Activated T-cell treated with anti-CD3 and anti-CD28 coated beads, Interleukin-2, amount 50 U/mL, for 72 hours (primary cell): ENCODE data around the gene YJEFN3. TPM values are rescaled to one million over a fixed set of nuclear protein-coding genes. Genes with fewer than 3 reads are reported as not detected.

ENCODE experiments used
- ATAC-seq, 2 donors: fragments of 150-1000 bp; cut with Tn5 transposase; replicated peaks in 1 of 2; 2 replicates each; pipeline ENCODE4 v1.10.0; 2021; ENCODE audit warnings: moderate library complexity in 2 of 2, mild to moderate bottlenecking in 1 of 2
- DNase-seq, 2 donors: peaks; one replicate each; pipeline ENCODE4 v3.0.0; 2021 to 2022; ENCODE audit warnings: mixed read lengths in 1 of 2
- H3K27ac Mint-ChIP-seq: one replicate; pipeline ENCODE4 v1.8.0; 2022; ENCODE audit warnings: mild to moderate bottlenecking, moderate library complexity, mixed read lengths
- H3K27me3 Mint-ChIP-seq: one replicate; pipeline ENCODE4 v1.8.0; 2022; ENCODE audit warnings: low read depth, mixed read lengths
- H3K36me3 Mint-ChIP-seq, 2 donors: one replicate each; pipeline ENCODE4 v1.8.0; 2022; ENCODE audit warnings: mixed read lengths in 2 of 2, mild to moderate bottlenecking in 1 of 2; ENCODE audit not compliant: insufficient read depth in 2 of 2
- H3K4me1 Mint-ChIP-seq: one replicate; pipeline ENCODE4 v1.8.0; 2022; ENCODE audit warnings: low read depth, mixed read lengths
- H3K4me3 Mint-ChIP-seq, 2 donors: one replicate each; pipeline ENCODE4 v1.8.0; 2022; ENCODE audit warnings: mild to moderate bottlenecking in 2 of 2, mixed read lengths in 2 of 2, moderate library complexity in 2 of 2
- H3K9me3 Mint-ChIP-seq, 2 donors: one replicate each; pipeline ENCODE4 v1.8.0; 2022; ENCODE audit warnings: mixed read lengths in 2 of 2
- total RNA-seq, 2 donors: library from RNA; stranded (reverse); gene quantifications; one replicate each; pipeline ENCODE4 v1.2.3, GENCODE V29; 2022

YJEFN3 gene, protein sequence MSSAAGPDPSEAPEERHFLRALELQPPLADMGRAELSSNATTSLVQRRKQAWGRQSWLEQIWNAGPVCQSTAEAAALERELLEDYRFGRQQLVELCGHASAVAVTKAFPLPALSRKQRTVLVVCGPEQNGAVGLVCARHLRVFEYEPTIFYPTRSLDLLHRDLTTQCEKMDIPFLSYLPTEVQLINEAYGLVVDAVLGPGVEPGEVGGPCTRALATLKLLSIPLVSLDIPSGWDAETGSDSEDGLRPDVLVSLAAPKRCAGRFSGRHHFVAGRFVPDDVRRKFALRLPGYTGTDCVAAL
- 10 to 100 TPM; 18.2 to 21.3 TPM for total RNA-seq

DNA sequence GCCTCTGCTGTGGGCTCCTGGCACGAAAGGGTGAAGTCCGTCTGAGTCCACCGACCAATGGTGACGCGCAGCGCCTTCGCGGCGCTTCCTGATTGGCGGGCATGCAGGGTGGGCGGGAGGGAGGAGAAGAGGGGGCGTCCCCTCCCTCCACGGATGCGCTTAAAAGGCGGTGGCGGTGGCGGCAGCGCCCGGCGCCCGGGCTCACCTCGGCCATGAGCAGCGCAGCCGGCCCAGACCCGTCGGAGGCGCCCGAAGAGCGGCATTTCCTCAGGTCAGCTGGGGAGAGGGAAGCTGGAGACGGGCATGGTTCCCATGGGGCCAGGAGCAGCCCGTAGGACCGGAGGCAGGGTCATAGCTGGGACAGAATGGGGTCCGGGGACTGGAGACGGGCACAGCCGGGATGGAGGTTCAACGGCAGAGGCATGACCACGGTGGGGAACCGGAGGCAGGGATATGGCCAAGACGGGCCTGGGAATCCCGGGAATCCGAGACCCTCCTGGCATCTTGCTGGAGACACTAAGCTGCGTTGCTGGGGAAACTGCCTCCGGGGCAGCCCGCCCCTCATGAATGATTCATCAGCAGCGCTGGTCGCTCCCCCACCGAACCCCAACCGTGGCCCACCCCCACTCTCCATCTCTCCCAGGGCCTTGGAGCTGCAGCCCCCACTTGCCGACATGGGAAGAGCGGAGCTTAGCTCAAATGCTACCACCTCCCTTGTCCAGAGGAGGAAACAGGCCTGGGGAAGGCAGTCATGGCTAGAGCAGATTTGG lies at the start of gene YJEFN3:
TSS of gene YJEFN3 (plus strand) at position 191 of the 770 bp plus-strand sequence. CDS start at position 213, 22 bp downstream.
- H3K27ac Mint-ChIP-seq: no peak within 1 kb of the TSS
- H3K27me3 Mint-ChIP-seq: no peaks in the 10 kb centered on the region
- H3K4me3 Mint-ChIP-seq: no peak within 1 kb of the TSS
- no peaks in the 10 kb centered on the region for H3K9me3 Mint-ChIP-seq
- peaks cover 0 to 6% of the 10 kb centered on the region in 2 donors for H3K36me3 Mint-ChIP-seq
- ATAC-seq (no peak), DNase-seq (no peak)
- H3K4me1 Mint-ChIP-seq: peaks cover 12% of the 10 kb centered on the region

DNA sequence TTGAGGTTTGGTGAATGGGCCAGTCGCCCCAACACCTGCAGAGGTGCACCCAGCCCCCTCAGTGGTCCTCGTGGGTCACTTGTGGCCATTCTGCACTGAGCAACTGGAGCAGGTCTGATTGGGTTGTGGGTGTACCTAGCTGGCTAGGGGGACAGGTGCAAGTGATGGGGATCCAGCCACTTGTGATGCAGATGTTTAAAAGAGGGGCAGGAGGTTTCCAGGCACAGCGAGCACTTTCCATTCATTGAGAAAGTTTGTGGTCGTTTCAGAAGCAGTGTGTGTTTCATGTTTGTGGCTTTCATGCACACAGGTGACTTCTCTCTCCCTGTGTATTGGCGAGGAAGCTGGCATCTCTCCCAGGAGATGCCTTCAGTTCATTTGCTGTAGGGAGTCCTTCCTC lies 48.0 kb upstream of the YJEFN3 start:
- H3K27me3 Mint-ChIP-seq: no peaks in the 10 kb centered on the region
- H3K36me3 Mint-ChIP-seq: peaks cover 0 to 10% of the 10 kb centered on the region in 2 donors
- ATAC-seq (peak; percentile 76 to 85), DNase-seq (peak; percentile 35 to 36)
- H3K9me3 Mint-ChIP-seq: no peaks in the 10 kb centered on the region
- H3K27ac Mint-ChIP-seq: no peak overlapping the region
- H3K4me1 Mint-ChIP-seq: peaks cover 57% of the 10 kb centered on the region
- peak overlapping the region; percentile 4 to 37 for H3K4me3 Mint-ChIP-seq

DNA sequence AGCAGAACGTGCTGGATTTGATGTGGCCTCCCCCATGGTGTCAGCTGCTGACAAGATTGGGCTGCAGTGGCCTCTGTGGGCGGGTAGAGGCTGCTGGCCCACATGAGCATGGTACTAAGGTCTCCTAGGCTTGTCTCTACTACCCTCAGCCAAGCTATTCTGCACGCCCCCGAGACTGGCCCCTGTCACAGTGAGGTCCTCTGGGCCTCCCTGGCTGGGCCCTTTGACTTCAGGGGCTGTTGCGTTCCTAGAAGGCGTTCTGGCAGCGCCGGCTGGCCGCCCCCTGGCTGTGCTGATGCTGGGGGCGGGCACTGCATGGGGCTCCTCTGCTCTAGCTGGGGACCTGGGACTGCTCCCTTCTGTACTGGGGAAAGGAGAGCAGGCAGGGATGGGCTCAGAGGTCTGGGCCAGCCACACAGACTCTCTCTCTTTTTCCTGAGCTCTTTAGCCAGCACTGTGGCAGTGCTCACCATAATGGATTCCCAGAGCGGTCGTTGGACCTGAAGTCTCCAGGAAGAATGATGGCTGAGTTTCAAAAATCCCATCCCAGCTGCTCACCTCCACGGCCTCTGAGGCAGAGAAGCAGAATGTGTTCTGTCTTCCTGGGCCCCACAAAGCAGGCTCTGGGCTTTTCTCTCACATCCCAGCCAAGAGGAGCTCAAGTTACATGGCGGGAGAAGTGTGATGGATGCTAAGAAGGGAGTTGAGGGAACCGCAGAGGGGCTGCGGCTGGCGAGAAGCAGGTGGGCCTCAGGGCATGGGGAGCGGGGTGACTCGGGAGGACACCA lies 45.7 kb upstream of the YJEFN3 start:
- Mint-ChIP-seq H3K4me3 (no peak overlapping the region), H3K36me3 (peaks cover 0 to 10% of the 10 kb centered on the region in 2 donors), H3K27ac (peak overlapping the region; percentile 47), H3K9me3 (no peaks in the 10 kb centered on the region), H3K27me3 (no peaks in the 10 kb centered on the region), H3K4me1 (peaks cover 51% of the 10 kb centered on the region)
- peak; percentile 24 to 62 for ATAC-seq
- no peak for DNase-seq

DNA sequence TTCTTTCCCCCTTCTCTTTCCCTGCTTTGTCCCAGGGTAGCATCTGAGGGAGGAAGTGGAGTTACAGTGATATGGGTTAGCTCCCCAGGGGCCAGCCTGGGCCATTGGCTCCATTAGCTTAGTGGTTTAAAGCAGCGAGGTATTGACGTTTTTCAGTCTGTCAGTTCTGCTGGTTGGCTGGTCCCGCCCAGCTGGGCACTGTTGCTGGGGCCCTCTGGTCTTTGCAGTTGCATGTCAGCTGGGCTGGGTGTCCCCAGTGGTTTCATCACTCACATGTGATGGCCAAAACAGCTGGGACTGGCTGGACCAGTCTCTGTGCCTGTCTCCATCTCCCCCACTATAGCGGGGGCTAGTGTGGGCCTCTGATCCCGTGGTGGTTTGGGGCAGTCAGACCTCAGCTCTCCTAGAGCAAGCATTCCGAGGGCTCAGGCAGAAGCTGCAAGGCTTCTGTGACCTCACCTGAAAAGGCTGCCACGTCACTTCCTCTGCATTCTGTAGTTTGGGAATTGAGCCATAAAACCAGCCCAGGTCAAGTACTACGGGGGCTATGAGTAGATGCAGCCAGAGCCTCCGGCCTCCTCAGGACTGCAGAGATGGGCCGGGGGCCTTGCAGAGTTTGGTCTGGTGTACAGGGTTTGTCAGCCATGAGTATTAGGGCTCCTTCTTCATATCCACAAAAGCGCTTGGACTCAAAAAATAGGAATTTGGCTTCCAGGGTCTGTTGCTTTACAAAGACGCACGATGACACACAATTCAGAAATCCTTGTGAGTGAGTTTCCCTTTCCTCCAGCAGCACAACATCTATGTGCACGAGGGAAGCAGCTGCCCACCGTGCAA lies 43.3 kb upstream of the YJEFN3 start:
- Mint-ChIP-seq H3K4me1 (peaks cover 58% of the 10 kb centered on the region), H3K4me3 (no peak overlapping the region), H3K36me3 (peaks cover 0 to 7% of the 10 kb centered on the region in 2 donors), H3K9me3 (no peaks in the 10 kb centered on the region), H3K27ac (peak overlapping the region; percentile 7), H3K27me3 (no peaks in the 10 kb centered on the region)
- ATAC-seq (no peak), DNase-seq (no peak)

DNA sequence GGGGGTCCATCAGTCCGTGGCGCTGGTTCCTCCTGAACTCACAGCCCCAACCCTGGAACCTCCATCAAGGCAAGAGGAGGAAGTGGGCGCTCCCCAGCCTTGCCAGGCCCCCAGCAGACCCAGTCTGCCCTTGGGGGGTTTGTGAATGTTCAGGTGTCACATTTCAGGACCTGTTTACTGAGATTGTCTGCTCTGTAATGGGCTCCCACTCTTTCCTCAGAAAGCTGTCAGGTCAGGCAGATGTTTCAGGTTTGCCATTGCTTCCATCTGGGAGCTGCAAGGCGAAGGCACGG lies 42.8 kb upstream of the YJEFN3 start:
- Mint-ChIP-seq H3K36me3 (peaks cover 0 to 7% of the 10 kb centered on the region in 2 donors), H3K4me1 (peaks cover 58% of the 10 kb centered on the region), H3K4me3 (no peak overlapping the region), H3K27ac (no peak overlapping the region), H3K9me3 (no peaks in the 10 kb centered on the region), H3K27me3 (no peaks in the 10 kb centered on the region)
- ATAC-seq (no peak), DNase-seq (no peak)

DNA sequence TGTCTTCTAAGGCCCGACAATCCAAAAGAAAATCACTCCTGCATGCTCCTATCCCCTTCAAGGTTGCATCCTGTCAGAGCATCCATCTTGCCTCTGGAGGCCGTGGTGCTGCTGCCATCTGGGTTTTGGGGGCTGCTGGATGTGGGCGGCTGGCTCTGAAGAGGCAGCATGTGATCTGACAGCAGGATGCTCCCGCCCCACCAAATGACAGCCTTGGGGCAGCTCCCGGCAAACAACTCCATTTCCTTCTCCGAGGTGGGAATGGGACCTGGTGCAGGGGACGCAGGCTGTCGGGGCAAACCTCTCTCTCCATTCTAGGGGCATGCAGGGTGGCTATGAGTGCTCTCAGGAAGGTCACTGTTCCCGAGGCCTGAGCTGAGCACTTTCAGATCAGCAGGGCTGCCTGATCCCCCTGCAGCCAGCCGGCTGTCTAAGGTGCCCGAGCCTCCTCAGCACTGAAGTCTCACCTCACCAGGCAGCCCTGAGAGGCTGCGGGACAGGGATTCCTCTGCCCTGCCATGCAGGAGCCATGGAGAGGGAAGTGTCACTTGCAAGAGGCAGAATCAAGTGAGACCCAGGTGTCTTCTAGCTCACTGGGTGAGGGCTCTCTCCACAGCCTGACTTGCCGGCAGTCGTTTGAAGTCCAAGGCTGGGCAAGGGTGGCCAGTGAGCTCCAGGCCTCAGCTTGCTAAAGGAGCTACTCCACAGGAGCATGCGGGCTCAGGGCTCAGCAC lies 42.2 kb upstream of the YJEFN3 start:
- Mint-ChIP-seq H3K4me3 (no peak overlapping the region), H3K4me1 (peaks cover 52% of the 10 kb centered on the region), H3K9me3 (no peaks in the 10 kb centered on the region), H3K36me3 (peaks cover 0 to 7% of the 10 kb centered on the region in 2 donors), H3K27ac (peak overlapping the region; percentile 24), H3K27me3 (no peaks in the 10 kb centered on the region)
- no peak for ATAC-seq
- DNase-seq: no peak

DNA sequence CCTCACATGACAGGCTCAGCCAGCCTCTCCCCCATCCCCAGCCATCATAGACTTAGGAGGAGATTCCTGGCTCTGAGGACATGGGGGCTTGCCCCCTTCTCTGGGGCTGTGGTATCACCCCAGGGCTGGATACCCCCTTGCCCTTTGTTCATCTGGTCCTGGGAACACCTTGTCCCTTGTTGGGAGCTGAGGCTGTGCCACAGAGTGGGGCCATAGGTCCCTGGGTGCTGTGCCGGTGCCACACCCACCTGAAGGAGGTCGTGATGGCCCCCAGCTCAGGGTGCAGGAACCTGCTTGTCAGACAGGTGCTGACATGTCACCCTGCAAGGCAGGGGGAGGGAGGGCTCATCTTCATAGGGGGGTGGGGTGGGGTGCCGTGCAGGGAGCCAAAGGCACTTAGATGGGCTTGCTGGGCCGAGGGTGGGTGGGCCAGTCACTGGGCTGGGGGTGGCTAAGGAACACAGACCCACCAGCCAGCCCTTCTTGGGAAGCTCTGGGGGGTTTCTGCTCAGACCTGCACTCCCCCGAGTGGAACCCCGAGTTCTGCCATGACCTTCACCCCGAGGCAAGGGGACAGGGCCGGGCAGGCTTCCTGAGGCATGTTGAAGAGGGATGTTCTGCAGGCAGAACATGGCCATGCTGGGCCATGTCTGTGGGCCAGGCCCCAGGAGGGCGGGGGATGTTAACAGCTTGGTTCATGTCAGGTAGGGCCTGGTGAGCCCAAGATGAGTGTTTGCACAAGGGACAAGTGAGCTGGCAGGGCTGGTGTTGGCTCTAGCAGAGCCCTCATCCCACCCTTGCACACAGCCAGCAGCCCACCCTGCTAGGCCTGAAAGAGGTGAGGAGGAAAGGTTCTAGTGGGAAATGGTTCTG lies 41.4 kb upstream of the YJEFN3 start:
- Mint-ChIP-seq H3K36me3 (peaks cover 0 to 7% of the 10 kb centered on the region in 2 donors), H3K4me1 (peaks cover 46% of the 10 kb centered on the region), H3K27me3 (no peaks in the 10 kb centered on the region), H3K9me3 (no peaks in the 10 kb centered on the region), H3K4me3 (peak overlapping the region; percentile 31 to 76), H3K27ac (peak overlapping the region; percentile 69)
- DNase-seq (no peak), ATAC-seq (no peak)

DNA sequence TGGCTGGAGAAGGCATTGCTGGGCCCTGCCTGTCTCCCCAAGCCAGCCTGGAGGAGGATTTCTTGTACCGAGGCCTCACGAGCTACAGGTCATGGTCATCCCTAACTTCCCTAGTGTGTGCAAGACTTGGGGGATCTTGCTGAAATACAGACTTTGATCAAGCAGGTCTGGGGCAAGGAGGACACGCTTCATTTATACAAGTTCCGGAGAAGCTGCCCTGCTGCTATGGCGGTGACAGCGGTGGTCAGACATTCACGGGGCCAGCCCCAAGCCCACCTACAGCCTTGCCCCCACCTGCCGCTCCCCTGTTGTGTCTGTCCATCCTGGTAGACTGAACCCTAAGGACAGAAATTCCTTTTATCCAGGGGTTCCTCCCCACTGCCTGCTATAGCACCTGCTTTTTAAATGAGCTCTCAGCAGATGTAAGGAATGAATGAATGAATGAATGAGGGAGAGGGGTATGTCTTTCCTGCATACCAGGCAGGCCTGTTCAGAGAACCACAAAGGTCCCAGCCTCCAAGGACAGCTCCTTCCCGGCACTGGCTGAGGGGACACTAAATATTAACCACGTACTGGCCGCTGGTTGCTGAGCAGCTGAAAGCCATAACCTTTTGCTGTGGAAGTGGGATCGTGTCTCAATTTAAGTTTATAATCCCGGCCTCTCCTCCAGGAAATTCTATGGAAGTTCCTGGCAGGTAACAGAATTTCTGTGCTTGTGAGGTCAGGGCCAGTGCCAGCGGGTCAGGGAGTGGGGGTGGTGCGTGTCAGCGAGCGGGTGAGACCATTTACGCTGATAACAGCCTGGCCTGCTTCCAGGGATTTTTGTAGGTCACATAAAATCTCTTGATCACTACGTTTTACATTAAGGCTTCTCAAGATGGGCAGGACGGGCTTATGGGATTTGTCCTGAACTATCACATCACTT lies 40.5 kb upstream of the YJEFN3 start:
- Mint-ChIP-seq H3K27me3 (no peaks in the 10 kb centered on the region), H3K36me3 (peaks cover 0 to 10% of the 10 kb centered on the region in 2 donors), H3K27ac (peak overlapping the region; percentile 100), H3K4me1 (peaks cover 46% of the 10 kb centered on the region), H3K4me3 (peak overlapping the region; percentile 76 to 81), H3K9me3 (no peaks in the 10 kb centered on the region)
- ATAC-seq: no peak
- no peak for DNase-seq

DNA sequence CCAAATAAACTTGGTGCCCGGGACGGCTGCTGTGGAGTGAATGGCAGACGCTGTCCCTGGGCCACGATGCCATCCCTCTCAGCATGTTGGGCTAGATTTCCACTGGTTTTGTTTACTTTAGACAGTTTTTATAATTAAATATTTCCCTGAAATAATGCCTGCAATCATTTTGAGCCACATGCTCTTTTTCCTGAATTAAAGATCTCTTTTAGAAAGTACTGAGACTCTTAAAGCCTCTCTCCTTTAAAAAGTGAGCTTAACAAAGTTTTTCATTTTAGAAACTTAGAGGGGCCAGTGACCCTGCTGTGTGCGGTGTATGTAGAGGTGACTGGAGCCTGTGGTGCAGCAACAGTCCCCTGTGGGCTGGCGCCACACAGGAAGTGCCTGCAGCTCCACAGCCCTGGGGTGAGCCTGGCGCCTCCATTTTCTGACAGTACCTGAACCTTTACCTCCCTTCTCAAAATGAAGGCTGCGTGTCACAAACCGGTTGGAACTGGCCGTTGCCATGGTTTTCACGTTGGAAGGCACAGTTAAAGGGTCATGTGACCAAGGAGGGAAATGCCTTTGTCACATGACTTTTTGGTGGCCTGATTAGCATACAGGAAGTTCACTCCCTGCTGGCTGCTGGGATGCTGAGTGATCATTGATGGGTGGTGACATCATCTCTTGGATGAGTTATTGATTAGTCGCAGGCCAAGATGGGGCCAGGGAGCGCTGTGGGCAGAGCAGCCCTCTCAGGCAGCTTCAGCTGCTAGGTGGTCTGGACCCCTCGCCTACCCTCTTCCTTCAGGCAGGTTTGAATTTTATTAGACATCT lies 39.6 kb upstream of the YJEFN3 start:
- Mint-ChIP-seq H3K9me3 (no peaks in the 10 kb centered on the region), H3K27ac (peak overlapping the region; percentile 100), H3K36me3 (peaks cover 1 to 9% of the 10 kb centered on the region in 2 donors), H3K4me1 (peaks cover 46% of the 10 kb centered on the region), H3K27me3 (no peaks in the 10 kb centered on the region), H3K4me3 (peak overlapping the region; percentile 76 to 81)
- ATAC-seq (peak; percentile 90 to 93), DNase-seq (peak; percentile 88 to 92)

DNA sequence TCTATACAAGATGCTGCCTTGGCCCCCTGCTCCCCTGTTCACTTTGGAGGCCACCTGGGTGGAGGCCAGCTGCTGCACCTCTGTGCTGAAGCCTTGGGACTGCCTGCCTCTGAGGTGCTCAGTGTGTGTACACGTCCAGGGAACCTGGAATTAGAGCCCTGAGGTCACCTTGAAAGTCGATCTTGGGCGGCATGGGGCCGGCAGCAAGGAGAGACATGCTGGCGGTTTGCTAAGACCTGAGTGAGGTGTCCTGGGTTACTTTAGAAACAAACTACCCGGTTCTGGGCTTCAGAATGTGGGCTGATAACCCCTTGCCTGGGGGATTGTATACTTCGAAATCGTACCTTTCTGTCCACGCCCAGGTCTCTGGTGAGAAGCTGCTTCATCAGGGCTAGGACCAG lies 38.9 kb upstream of the YJEFN3 start:
- no peaks in the 10 kb centered on the region for H3K27me3 Mint-ChIP-seq
- peak overlapping the region; percentile 100 for H3K27ac Mint-ChIP-seq
- peak; percentile 5 to 27 for ATAC-seq
- peaks cover 46% of the 10 kb centered on the region for H3K4me1 Mint-ChIP-seq
- DNase-seq: peak in 1 of 2 donors; percentile 24
- H3K4me3 Mint-ChIP-seq: peak overlapping the region; percentile 76 to 81
- peaks cover 3 to 13% of the 10 kb centered on the region in 2 donors for H3K36me3 Mint-ChIP-seq
- H3K9me3 Mint-ChIP-seq: no peaks in the 10 kb centered on the region
